GM10266 (cell line): ENCODE data around the gene CHD9.
"Not testable (repeated sequence)": the region's sequence is repeated elsewhere in the genome, so short reads cannot be mapped to it uniquely, and the experiment has no call there.

Experiments used
- DNase-seq: peaks from one replicate; pipeline ENCODE4 v3.0.0; 2012; ENCODE audit errors: extremely low spot score
- TF ChIP-seq, protein P1 (sequence below): IDR thresholded peaks from 2 replicates; pipeline ENCODE4 v1.5.1; 2012; ENCODE audit warnings: mild to moderate bottlenecking, low read depth; ENCODE audit not compliant: control insufficient read depth, insufficient read depth; ENCODE audit errors: missing control alignments

The CHD9 gene

DNA sequence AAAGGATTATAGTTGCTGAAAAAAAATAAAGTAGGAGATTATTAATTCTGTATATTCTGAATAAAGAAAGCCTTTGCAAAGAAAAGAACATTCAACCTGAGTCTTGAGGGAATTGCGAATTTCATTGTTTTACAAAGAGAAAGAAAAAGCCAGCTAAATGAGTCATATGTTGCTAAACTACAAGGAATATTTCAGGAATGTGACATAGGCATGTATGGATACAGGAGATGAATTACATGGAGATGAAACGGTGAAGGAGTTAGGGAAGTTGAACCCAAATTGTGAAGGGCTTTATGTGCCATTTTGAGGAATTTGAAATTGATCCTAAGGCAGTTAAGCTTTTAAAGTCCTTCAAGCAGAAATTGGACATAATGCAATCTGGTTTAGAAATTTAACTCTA, 202.2 kb downstream of the CHD9 start:
- TF ChIP-seq, protein P1, sequence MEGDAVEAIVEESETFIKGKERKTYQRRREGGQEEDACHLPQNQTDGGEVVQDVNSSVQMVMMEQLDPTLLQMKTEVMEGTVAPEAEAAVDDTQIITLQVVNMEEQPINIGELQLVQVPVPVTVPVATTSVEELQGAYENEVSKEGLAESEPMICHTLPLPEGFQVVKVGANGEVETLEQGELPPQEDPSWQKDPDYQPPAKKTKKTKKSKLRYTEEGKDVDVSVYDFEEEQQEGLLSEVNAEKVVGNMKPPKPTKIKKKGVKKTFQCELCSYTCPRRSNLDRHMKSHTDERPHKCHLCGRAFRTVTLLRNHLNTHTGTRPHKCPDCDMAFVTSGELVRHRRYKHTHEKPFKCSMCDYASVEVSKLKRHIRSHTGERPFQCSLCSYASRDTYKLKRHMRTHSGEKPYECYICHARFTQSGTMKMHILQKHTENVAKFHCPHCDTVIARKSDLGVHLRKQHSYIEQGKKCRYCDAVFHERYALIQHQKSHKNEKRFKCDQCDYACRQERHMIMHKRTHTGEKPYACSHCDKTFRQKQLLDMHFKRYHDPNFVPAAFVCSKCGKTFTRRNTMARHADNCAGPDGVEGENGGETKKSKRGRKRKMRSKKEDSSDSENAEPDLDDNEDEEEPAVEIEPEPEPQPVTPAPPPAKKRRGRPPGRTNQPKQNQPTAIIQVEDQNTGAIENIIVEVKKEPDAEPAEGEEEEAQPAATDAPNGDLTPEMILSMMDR, result no peak
- no peak for DNase-seq

DNA sequence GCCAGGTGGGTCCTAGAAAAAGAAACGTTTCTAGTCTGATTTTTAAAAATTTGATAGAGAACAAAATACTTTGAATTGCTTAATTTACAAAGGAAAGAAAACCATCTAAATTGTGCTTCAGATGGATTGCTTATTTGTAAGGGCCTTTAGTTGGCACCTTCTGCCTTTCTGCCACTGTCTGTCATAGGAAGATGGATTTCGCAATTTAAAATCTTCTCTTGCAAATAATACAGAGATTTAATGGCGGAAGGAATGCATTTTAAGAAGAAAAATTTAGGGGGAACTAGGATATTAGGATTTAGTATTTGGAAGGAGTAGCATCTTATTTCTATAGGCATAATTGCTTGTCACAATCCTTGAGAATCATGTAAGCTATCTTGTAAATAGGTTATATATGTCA, 204.0 kb downstream of the CHD9 start:
- TF ChIP-seq, protein P1, result no peak
- DNase-seq, result no peak

DNA sequence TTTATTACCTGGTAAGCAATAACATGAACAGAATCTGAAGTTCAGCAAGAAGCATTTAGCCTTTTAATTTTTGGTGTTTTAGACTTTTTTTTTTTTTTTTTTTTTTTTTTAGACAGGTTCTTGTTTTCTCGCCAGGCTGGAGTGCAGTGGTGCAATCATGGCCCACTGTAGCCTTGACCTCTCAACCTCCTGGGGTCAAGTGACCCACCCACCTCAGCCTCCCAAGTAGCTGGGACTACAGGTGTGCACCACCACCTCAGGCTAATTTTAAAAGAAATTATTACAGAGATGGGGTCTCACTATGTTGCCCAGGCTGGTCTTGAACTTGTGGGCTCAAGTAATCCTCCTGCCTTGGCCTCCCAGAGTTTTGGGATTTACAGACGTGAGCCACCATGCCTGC, 206.5 kb downstream of the CHD9 start:
- DNase-seq, result no peak
- TF ChIP-seq, protein P1, result no peak

DNA sequence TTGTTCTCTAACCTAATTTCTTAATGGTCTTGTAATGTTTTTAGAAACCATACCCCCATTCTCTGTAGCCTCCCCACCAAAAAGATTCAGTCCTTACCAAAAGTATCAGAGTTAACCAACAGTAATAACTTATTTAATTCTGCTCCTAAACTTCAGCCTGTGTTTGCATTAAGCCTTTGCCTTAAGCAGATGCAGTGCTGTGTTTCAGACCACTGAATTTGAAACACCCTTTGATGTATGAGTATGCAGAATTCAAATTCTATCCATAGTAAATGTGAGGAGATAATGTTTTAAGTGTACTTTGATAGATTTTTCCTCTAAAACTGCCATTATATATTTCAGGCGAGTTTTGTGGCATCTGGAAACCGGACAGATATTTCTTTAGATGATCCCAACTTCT, 207.9 kb downstream of the CHD9 start:
- no peak for DNase-seq
- TF ChIP-seq, protein P1, result no peak

DNA sequence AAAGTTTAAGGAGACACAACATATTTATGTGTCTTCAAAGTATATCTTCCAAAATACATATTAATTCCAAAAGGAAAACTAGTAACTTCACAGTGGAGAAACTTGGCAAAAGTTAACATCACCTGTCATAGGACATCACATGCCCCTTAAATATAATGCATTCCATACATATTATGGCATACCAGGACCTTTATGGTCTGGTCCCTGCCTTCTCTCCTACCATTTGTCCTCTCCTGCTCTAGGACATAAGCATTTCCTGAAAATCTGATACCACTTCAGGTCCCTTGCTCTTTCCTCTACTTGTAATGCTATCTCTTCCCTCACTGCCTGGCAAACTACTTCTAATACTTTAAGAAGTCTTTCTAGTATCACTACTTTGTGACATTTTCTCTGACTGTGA, 211.4 kb downstream of the CHD9 start:
- no peak for DNase-seq
- TF ChIP-seq, protein P1, result no peak

DNA sequence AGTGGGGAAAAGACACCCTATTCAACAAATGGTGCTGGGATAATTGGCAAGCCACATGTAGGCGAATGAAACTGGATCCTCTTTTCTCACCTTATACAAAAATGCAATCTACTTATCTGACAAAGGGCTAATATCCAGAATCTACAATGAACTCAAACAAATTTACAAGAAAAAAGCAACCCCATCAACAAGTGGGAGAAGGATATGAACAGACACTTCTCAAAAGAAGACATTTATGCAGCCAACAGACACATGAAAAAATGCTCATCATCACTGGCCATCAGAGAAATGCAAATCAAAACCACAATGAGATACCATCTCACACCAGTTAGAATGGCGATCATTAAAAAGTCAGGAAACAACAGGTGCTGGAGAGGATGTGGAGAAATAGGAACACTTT, 223.7 kb downstream of the CHD9 start:
- DNase-seq, result not testable (repeated sequence)

DNA sequence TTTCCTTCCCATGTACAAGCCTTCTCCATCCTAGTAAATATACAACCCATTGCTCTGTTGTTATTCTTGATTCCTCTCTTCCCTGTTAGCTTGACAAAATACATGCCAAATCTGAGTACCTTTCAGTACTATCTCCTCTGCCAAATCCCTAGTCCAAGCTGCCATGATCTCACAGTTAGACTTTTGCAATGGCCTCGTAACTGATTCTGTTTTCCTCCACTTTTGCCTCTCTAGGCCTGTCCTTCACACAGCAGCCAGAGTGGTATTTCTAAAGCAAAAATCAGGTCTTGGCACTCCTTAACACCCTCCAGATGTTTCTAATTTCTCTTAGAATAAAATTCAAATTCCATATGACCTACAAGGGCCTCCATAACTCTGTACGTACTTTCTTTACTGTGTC, 226.5 kb downstream of the CHD9 start:
- no peak for DNase-seq
- TF ChIP-seq, protein P1, result no peak

DNA sequence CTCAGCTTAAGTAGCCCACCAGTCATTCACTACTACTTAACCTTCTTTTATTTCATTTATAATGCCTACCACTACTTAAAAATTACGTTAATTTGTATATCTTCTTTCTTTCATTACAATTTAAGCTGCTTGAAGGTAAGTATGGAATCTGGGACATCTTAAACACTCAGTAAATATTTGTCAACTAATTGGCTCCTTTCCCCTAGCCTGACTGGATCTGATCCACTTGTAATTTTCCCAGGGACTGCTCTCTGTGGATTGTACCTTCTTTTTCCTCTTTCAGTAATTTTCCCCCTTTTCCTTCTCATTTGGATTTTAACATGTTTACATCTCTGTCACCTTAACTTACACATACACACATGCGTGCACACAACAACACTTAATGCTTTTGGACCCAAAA, 227.1 kb downstream of the CHD9 start:
- DNase-seq, result no peak
- TF ChIP-seq, protein P1, result no peak
